H7 (cell line): ENCODE measurements around the gene VAPB. TPM values are rescaled to one million over a fixed set of nuclear protein-coding genes. Genes with fewer than 3 reads are reported as not detected.

Source experiments
- DNase-seq: peaks from one replicate; pipeline ENCODE4 v3.0.0; 2012
- H3K27me3 ChIP-seq: 2 replicates; pipeline ENCODE4 v1.6.0; 2011; ENCODE audit warnings: mild to moderate bottlenecking, low read length; ENCODE audit not compliant: control insufficient read depth, insufficient read depth
- H3K36me3 ChIP-seq: replicated peaks from 2 replicates; pipeline ENCODE4 v1.5.1; 2011; ENCODE audit warnings: low read length; ENCODE audit not compliant: control insufficient read depth, insufficient read depth
- H3K4me3 ChIP-seq: 2 replicates; pipeline ENCODE4 v1.5.1; 2011; ENCODE audit warnings: low read depth, mild to moderate bottlenecking, control low read depth, low read length, moderate library complexity; ENCODE audit not compliant: insufficient read depth
- total RNA-seq: library from RNA; depleted of rRNA; stranded (reverse); fragments of >200 nt; shearing (Covaris generic); gene quantifications from 2 replicates; pipeline ENCODE4 v1.2.3, GENCODE V29; 2014

The VAPB gene
- total RNA-seq, 1 experiment from 2014 or later: 14.0 TPM

- H3K4me3 ChIP-seq: no peak overlapping the region
- no peaks in the 10 kb centered on the region for H3K27me3 ChIP-seq
- no peak for DNase-seq
- H3K36me3 ChIP-seq: peaks cover 4% of the 10 kb centered on the region
These were observed 39.3 kb downstream of the VAPB start for GRCh38 chr20:58428364-58428763.

GRCh38 chr20:58429303-58429702 lies 40.3 kb downstream of the VAPB start:
- Histone ChIP-seq H3K27me3 (no peaks in the 10 kb centered on the region), H3K36me3 (peaks cover 4% of the 10 kb centered on the region), H3K4me3 (no peak overlapping the region)
- no peak for DNase-seq

GRCh38 chr20:58431134-58431533 lies 42.1 kb downstream of the VAPB start:
- no peaks in the 10 kb centered on the region for H3K27me3 ChIP-seq
- H3K4me3 ChIP-seq: no peak overlapping the region
- H3K36me3 ChIP-seq: peaks cover 3% of the 10 kb centered on the region
- no peak for DNase-seq

- Histone ChIP-seq H3K36me3 (peaks cover 2% of the 10 kb centered on the region), H3K27me3 (no peaks in the 10 kb centered on the region), H3K4me3 (no peak overlapping the region)
- no peak for DNase-seq
These were observed 43.3 kb downstream of the VAPB start for GRCh38 chr20:58432186-58432954.

GRCh38 chr20:58433029-58433647 lies 44.1 kb downstream of the VAPB start:
- H3K4me3 ChIP-seq: no peak overlapping the region
- no peaks in the 10 kb centered on the region for H3K27me3 ChIP-seq
- no peak for DNase-seq
- peaks cover 2% of the 10 kb centered on the region for H3K36me3 ChIP-seq

- H3K36me3 ChIP-seq: peaks cover 2% of the 10 kb centered on the region
- DNase-seq: no peak
- H3K4me3 ChIP-seq: no peak overlapping the region
- no peaks in the 10 kb centered on the region for H3K27me3 ChIP-seq
These were observed 44.7 kb downstream of the VAPB start for GRCh38 chr20:58433759-58434158.

- H3K36me3 ChIP-seq: peaks cover 2% of the 10 kb centered on the region
- no peak for DNase-seq
These were observed 45.3 kb downstream of the VAPB start for GRCh38 chr20:58434326-58434725.

GRCh38 chr20:58435237-58435636 lies 46.2 kb downstream of the VAPB start:
- Histone ChIP-seq H3K27me3 (no peaks in the 10 kb centered on the region), H3K36me3 (no peaks in the 10 kb centered on the region), H3K4me3 (no peak overlapping the region)
- no peak for DNase-seq

More at GRCh38 chr20:58434326-58434725, 45.3 kb downstream of the VAPB start:
- Histone ChIP-seq H3K27me3 (no peaks in the 10 kb centered on the region), H3K4me3 (no peak overlapping the region)

- no peak overlapping the region for H3K4me3 ChIP-seq
- H3K27me3 ChIP-seq: no peaks in the 10 kb centered on the region
- DNase-seq: no peak
- no peaks in the 10 kb centered on the region for H3K36me3 ChIP-seq
These were observed 48.0 kb downstream of the VAPB start for GRCh38 chr20:58436868-58437645.

- H3K27me3 ChIP-seq: no peaks in the 10 kb centered on the region
- peak; percentile 22 for DNase-seq
- H3K36me3 ChIP-seq: no peaks in the 10 kb centered on the region
- H3K4me3 ChIP-seq: no peak overlapping the region
These were observed 50.2 kb downstream of the VAPB start for GRCh38 chr20:58438970-58439808.

GRCh38 chr20:58440021-58440767 lies 51.2 kb downstream of the VAPB start:
- Histone ChIP-seq H3K4me3 (no peak overlapping the region), H3K36me3 (no peaks in the 10 kb centered on the region; the same call in 1 of the 2 replicates), H3K27me3 (no peaks in the 10 kb centered on the region)
- DNase-seq: no peak

GRCh38 chr20:58441723-58442122 lies 52.7 kb downstream of the VAPB start:
- Histone ChIP-seq H3K27me3 (no peaks in the 10 kb centered on the region), H3K4me3 (no peak overlapping the region), H3K36me3 (no peaks in the 10 kb centered on the region; the same call in 1 of the 2 replicates)
- peak; percentile 40 for DNase-seq

GRCh38 chr20:58444746-58445255 lies 55.8 kb downstream of the VAPB start:
- Histone ChIP-seq H3K4me3 (no peak overlapping the region), H3K27me3 (no peaks in the 10 kb centered on the region), H3K36me3 (no peaks in the 10 kb centered on the region; the same call in 1 of the 2 replicates)
- DNase-seq: no peak
